PFSK-1 (cell line): ENCODE data around the gene CATSPER3.

ENCODE experiments used
- POLR2AphosphoS5 ChIP-seq: IDR thresholded peaks from 2 replicates; pipeline ENCODE4 v1.6.1; 2012; ENCODE audit warnings: low read depth, mild to moderate bottlenecking, control low read depth, low read length, moderate library complexity
- TAF1 ChIP-seq: IDR thresholded peaks from 2 replicates; pipeline ENCODE4 v1.6.1; 2012; ENCODE audit warnings: low read length, control low read depth, borderline replicate concordance; ENCODE audit not compliant: insufficient read depth
- TF ChIP-seq, protein P1 (sequence below), 2 experiments: IDR thresholded peaks; 2 replicates each; pipeline versions ENCODE4 v1.6.1 to v1.8.0; 2011 to 2012; ENCODE audit warnings: low read depth in 2 of 2, low read length in 2 of 2, control low read depth in 1 of 2, inconsistent platforms in 1 of 2, mild to moderate bottlenecking in 1 of 2, moderate library complexity in 1 of 2; ENCODE audit not compliant: insufficient read depth in 1 of 2

DNA sequence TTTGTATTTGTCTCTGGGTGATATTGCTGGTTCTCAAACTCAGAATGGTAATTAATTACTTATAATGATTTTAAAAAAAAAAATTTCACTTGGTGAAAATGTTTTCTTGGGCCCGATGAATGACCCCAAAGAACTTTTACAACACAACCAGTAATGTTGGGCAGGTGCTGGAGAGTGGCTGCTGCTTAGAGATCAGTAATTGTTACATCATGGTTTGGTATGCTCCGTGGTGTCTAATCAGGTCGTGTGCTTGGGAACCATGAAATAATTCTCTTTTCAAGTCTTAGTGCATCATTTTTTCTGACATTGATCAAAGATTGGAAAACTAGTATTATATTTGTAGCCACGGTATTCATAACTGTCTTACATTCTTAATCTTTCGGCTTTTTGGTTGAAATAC lies 33.5 kb upstream of the CATSPER3 start:
- TF ChIP-seq POLR2AphosphoS5, result no peak
- no peak for TF ChIP-seq TAF1
- TF ChIP-seq, protein P1, sequence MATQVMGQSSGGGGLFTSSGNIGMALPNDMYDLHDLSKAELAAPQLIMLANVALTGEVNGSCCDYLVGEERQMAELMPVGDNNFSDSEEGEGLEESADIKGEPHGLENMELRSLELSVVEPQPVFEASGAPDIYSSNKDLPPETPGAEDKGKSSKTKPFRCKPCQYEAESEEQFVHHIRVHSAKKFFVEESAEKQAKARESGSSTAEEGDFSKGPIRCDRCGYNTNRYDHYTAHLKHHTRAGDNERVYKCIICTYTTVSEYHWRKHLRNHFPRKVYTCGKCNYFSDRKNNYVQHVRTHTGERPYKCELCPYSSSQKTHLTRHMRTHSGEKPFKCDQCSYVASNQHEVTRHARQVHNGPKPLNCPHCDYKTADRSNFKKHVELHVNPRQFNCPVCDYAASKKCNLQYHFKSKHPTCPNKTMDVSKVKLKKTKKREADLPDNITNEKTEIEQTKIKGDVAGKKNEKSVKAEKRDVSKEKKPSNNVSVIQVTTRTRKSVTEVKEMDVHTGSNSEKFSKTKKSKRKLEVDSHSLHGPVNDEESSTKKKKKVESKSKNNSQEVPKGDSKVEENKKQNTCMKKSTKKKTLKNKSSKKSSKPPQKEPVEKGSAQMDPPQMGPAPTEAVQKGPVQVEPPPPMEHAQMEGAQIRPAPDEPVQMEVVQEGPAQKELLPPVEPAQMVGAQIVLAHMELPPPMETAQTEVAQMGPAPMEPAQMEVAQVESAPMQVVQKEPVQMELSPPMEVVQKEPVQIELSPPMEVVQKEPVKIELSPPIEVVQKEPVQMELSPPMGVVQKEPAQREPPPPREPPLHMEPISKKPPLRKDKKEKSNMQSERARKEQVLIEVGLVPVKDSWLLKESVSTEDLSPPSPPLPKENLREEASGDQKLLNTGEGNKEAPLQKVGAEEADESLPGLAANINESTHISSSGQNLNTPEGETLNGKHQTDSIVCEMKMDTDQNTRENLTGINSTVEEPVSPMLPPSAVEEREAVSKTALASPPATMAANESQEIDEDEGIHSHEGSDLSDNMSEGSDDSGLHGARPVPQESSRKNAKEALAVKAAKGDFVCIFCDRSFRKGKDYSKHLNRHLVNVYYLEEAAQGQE (IDR thresholded peaks at IDR 0.05; ENCODE audit: insufficient read depth in 1 of 2, low read depth in 2 of 2, low read length in 2 of 2), result no peak
